ENCODE data around the gene OR5AL1.

The OR5AL1 gene

DNA sequence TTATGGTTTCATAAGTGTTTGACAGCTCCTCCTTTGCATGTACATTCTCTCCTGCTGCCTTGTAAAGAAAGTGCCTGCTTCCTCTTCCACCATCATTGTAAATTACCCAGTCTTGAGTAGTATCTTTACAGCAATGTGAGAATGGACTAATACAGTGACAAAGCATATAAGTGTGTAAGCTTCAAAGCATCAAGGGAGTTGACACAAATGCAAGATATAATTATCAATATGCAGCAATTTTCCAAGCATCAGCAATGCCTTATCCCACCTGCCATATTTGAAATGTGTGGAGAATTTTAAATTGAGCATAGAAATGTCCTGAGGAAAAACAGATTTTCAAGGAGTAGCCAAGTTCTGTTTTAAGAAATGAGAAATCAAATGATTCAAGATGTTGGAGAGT is 1.7 kb upstream of the OR5AL1 start:
- TF ChIP-seq, protein P1, sequence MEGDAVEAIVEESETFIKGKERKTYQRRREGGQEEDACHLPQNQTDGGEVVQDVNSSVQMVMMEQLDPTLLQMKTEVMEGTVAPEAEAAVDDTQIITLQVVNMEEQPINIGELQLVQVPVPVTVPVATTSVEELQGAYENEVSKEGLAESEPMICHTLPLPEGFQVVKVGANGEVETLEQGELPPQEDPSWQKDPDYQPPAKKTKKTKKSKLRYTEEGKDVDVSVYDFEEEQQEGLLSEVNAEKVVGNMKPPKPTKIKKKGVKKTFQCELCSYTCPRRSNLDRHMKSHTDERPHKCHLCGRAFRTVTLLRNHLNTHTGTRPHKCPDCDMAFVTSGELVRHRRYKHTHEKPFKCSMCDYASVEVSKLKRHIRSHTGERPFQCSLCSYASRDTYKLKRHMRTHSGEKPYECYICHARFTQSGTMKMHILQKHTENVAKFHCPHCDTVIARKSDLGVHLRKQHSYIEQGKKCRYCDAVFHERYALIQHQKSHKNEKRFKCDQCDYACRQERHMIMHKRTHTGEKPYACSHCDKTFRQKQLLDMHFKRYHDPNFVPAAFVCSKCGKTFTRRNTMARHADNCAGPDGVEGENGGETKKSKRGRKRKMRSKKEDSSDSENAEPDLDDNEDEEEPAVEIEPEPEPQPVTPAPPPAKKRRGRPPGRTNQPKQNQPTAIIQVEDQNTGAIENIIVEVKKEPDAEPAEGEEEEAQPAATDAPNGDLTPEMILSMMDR (conservative IDR thresholded peaks at IDR 0.05; ENCODE audit: low read length), result no peak
- no peak for DNase-seq (ENCODE audit: low read depth)
- H3K4me3 ChIP-seq (ENCODE audit: low read length), result no peak overlapping the region

DNA sequence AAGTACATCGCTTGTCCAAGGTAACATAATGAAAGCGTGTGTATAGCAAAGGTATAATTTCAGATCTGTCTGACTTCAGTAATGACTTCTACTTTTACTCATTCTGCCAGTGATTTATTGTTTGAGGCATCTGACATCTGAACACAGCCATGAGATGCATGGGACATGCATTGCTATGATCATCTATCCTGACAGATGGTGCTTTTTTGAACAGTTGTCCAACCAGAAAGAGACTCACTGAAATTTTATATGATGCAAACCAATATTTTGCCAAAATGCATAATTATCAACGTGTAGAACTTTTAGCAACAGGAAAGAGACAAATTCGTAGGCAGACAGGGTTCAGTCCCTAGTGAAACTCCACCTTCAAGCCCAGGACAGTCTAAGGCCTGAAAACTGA is 41.0 kb downstream of the OR5AL1 start:
- TF ChIP-seq, protein P1 (conservative IDR thresholded peaks at IDR 0.05; ENCODE audit: low read length), result no peak
- DNase-seq (ENCODE audit: low read depth), result no peak
- no peak overlapping the region for H3K4me3 ChIP-seq (ENCODE audit: low read length)

DNA sequence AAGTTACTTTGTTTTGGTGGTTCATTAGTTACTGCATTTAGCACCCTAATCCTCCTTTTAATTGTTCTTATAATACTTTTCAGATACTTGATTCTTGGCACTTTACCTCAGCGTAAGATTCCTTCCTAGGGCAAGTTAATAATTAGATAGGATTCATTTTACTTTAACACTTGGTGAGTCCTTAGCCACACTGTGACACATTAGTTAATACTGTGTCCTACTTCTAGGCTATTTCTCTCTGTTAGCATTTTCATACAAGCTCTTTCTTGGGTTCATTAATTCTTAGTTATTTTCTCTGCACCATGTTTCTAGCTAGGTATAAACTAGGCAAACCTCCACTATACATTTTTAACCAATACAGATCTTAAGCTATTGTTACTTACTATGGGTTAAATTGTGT is 44.6 kb downstream of the OR5AL1 start:
- TF ChIP-seq, protein P1 (conservative IDR thresholded peaks at IDR 0.05; ENCODE audit: low read length), result no peak
- no peak for DNase-seq (ENCODE audit: low read depth)
- no peak overlapping the region for H3K4me3 ChIP-seq (ENCODE audit: low read length)

All from AG10803 (cell line).